Lung (tissue), 12 donors: ENCODE data around the gene PLEKHD1. TPM values are rescaled to one million over a fixed set of nuclear protein-coding genes. Genes with fewer than 3 reads are reported as not detected.

Experiments
- ATAC-seq: fragments of 200-7000 bp; cut with Tn5 transposase; one replicate; pipeline ENCODE4 v1.9.1; 2020; ENCODE audit warnings: moderate number of reproducible peaks; ENCODE audit not compliant: insufficient read depth, low FRiP score
- DNase-seq, 3 donors: peaks; one replicate each; pipeline ENCODE4 v3.0.0-alpha.2; 2013 to 2017
- H3K27ac ChIP-seq, 2 donors: one replicate each; pipeline ENCODE4 v1.5.1; 2013; ENCODE audit warnings: mild to moderate bottlenecking in 2 of 2, moderate library complexity in 2 of 2, control low read depth in 1 of 2, inconsistent platforms in 1 of 2, low read depth in 1 of 2, low read length in 1 of 2
- H3K27me3 ChIP-seq, 3 donors: one replicate each; pipeline ENCODE4 v1.5.1; 2013; ENCODE audit warnings: low read length in 2 of 3; ENCODE audit not compliant: control insufficient read depth in 3 of 3, insufficient read depth in 3 of 3
- H3K36me3 ChIP-seq, 4 donors: one replicate each; pipeline ENCODE4 v1.5.1; 2013; ENCODE audit warnings: low read length in 4 of 4, mild to moderate bottlenecking in 1 of 4, moderate library complexity in 1 of 4; ENCODE audit not compliant: control insufficient read depth in 4 of 4, insufficient read depth in 4 of 4
- H3K4me1 ChIP-seq, 5 donors: one replicate each; pipeline ENCODE4 v1.5.1; 2013; ENCODE audit warnings: low read length in 5 of 5, mild to moderate bottlenecking in 2 of 5, moderate library complexity in 1 of 5; ENCODE audit not compliant: control insufficient read depth in 5 of 5, insufficient read depth in 5 of 5
- H3K4me3 ChIP-seq: one replicate; pipeline ENCODE4 v1.5.1; 2013; ENCODE audit warnings: mild to moderate bottlenecking, control low read depth, moderate library complexity
- H3K9ac ChIP-seq, 2 donors: one replicate each; pipeline ENCODE4 v1.5.1; 2013; ENCODE audit warnings: low read length in 2 of 2, control low read depth in 1 of 2; ENCODE audit not compliant: insufficient read depth in 1 of 2
- H3K9me3 ChIP-seq, 4 donors: one replicate each; pipeline ENCODE4 v1.5.1; 2013; ENCODE audit warnings: low read length in 3 of 4, mild to moderate bottlenecking in 1 of 4, moderate library complexity in 1 of 4; ENCODE audit not compliant: control insufficient read depth in 4 of 4, insufficient read depth in 3 of 4
- CTCF ChIP-seq: IDR thresholded peaks from 2 replicates; pipeline ENCODE4 v1.5.1; 2012; ENCODE audit warnings: mild to moderate bottlenecking; ENCODE audit errors: control extremely low read depth, extremely low read depth
- WGBS, 2 donors: extraction: QIAGEN DNeasy Blood & Tissue Kit; methylation state at CpG; one replicate each; pipeline ENCODE4 v1.1.7; 2013; 5-methylcytosine and 5-hydroxymethylcytosine counted together
- polyA plus RNA-seq, 2 donors: library from polyadenylated mRNA; stranded (reverse); fragments of 200-250 nt; gene quantifications; one replicate each; pipeline ENCODE4 v1.2.1, GENCODE V29; 2013
- total RNA-seq, 2 donors: library from RNA; depleted of rRNA in 1 of 2; stranded (reverse); fragments of >200 nt in 1 of 2; gene quantifications; one replicate each; pipeline ENCODE4 v1.2.1, GENCODE V29; 2014 to 2021
- donor health status: control.
- donor health status: control.
- donor health status: Bipolar disorder and iron deficiency.
- donor health status: healthy.
- donor health status: DM: yes; HTN: yes; CAD: no.

The PLEKHD1 gene
- total and polyA plus RNA-seq, 4 donors = 0.11 to 0.83 (median 0.33) TPM; not detected in 1

- Histone ChIP-seq H3K36me3 (no peaks in the 10 kb centered on the region), H3K4me3 (no peak overlapping the region), H3K4me1 (no peaks in the 10 kb centered on the region), H3K27me3 (peaks cover 0 to 6% (median 4%) of the 10 kb centered on the region in 3 donors), H3K9ac (no peak overlapping the region), H3K27ac (no peak overlapping the region), H3K9me3 (peaks cover 0 to 4% (median 0%) of the 10 kb centered on the region in 4 donors)
- 50 to 54% methylated on average over 6 of the region's 6 CpGs for WGBS, 2 donors
- no peak for TF ChIP-seq CTCF
- ATAC-seq (no peak), DNase-seq (peak in 2 of 3 donors; percentile 47 to 51)
Measured at GRCh38 chr14:69539631-69540410, 55.3 kb downstream of the PLEKHD1 start.

GRCh38 chr14:69540654-69541335 is 56.3 kb downstream of the PLEKHD1 start:
- H3K4me1 ChIP-seq = no peaks in the 10 kb centered on the region
- WGBS, 2 donors = 67 to 72% methylated on average over 5 of the region's 5 CpGs
- peaks cover 0 to 6% (median 4%) of the 10 kb centered on the region in 3 donors for H3K27me3 ChIP-seq
- TF ChIP-seq CTCF = no peak
- H3K9ac ChIP-seq = no peak overlapping the region
- no peak overlapping the region for H3K4me3 ChIP-seq
- no peak for DNase-seq
- no peaks in the 10 kb centered on the region for H3K36me3 ChIP-seq
- no peak overlapping the region for H3K27ac ChIP-seq
- H3K9me3 ChIP-seq = peaks cover 0 to 4% (median 0%) of the 10 kb centered on the region in 4 donors
- no peak for ATAC-seq

GRCh38 chr14:69542311-69542710 is 57.8 kb downstream of the PLEKHD1 start:
- 63 to 72% methylated on average over 2 of the region's 2 CpGs for WGBS, 2 donors
- Histone ChIP-seq H3K36me3 (no peaks in the 10 kb centered on the region), H3K4me1 (no peaks in the 10 kb centered on the region), H3K4me3 (no peak overlapping the region), H3K9me3 (peaks cover 0 to 4% (median 0%) of the 10 kb centered on the region in 4 donors), H3K27ac (no peak overlapping the region), H3K27me3 (peaks cover 0 to 6% (median 4%) of the 10 kb centered on the region in 3 donors), H3K9ac (no peak overlapping the region)
- TF ChIP-seq CTCF = no peak
- DNase-seq = no peak
- no peak for ATAC-seq
